ENCODE results near the gene SMC3. TPM values are rescaled to one million over a fixed set of nuclear protein-coding genes. Genes with fewer than 3 reads are reported as not detected.

The SMC3 gene
- total and polyA plus RNA-seq, 4 donors: 7.2 to 26.4 (median 18.1) TPM

GRCh38 chr10:110525349-110526260, 41.9 kb upstream of the SMC3 start:
- H3K4me1 ChIP-seq (ENCODE audit: control insufficient read depth in 4 of 4, insufficient read depth in 4 of 4, low read length in 3 of 4): peaks cover 1 to 8% (median 3%) of the 10 kb centered on the region in 4 donors
- no peak for TF ChIP-seq RXRA (IDR thresholded peaks at IDR 0.05)
- no peak for TF ChIP-seq ZBTB33 (IDR thresholded peaks at IDR 0.05)
- TF ChIP-seq JUND (IDR thresholded peaks at IDR 0.05): no peak
- no peak for TF ChIP-seq YY1 (IDR thresholded peaks at IDR 0.05)
- TF ChIP-seq REST (IDR thresholded peaks at IDR 0.05): no peak
- TF ChIP-seq NR2F2 (IDR thresholded peaks at IDR 0.05): no peak
- TF ChIP-seq HNF4G (IDR thresholded peaks at IDR 0.05): no peak
- no peak for TF ChIP-seq TAF1 (conservative IDR thresholded peaks at IDR 0.05)
- no peak for TF ChIP-seq CTCF (IDR thresholded peaks at IDR 0.05; ENCODE audit: low read depth, low read length, missing input control)
- WGBS: 70% methylated on average over 9 of the region's 9 CpGs
- no peaks in the 10 kb centered on the region for H3K27me3 ChIP-seq (ENCODE audit: control insufficient read depth in 4 of 4, insufficient read depth in 4 of 4, low read length in 3 of 4)
- H3K36me3 ChIP-seq (ENCODE audit: control insufficient read depth in 4 of 4, insufficient read depth in 3 of 4, low read depth in 1 of 4, low read length in 3 of 4): no peaks in the 10 kb centered on the region
- DNase-seq (ENCODE audit: low spot score): no peak
- no peaks in the 10 kb centered on the region for H3K9me3 ChIP-seq (ENCODE audit: control insufficient read depth in 4 of 4, low read length in 3 of 4)
- H3K9ac ChIP-seq (ENCODE audit: low read depth in 1 of 2, low read length in 2 of 2): no peak overlapping the region
- no peak overlapping the region for H3K4me3 ChIP-seq (ENCODE audit: low read depth in 1 of 3, low read length in 3 of 3)
- no peak overlapping the region for H3K27ac ChIP-seq (ENCODE audit: low read depth in 1 of 2, low read length in 2 of 2)

- no peak overlapping the region for H3K27ac ChIP-seq (ENCODE audit: low read depth in 1 of 2, low read length in 2 of 2)
- WGBS: 79% methylated on average over 9 of the region's 9 CpGs
Measured at GRCh38 chr10:110527731-110528171, 39.7 kb upstream of the SMC3 start.

More at GRCh38 chr10:110527731-110528171, 39.7 kb upstream of the SMC3 start:
- peaks cover 0 to 3% (median 1%) of the 10 kb centered on the region in 4 donors for H3K4me1 ChIP-seq (ENCODE audit: control insufficient read depth in 4 of 4, insufficient read depth in 4 of 4, low read length in 3 of 4)
- no peaks in the 10 kb centered on the region for H3K36me3 ChIP-seq (ENCODE audit: control insufficient read depth in 4 of 4, insufficient read depth in 3 of 4, low read depth in 1 of 4, low read length in 3 of 4)
- no peaks in the 10 kb centered on the region for H3K27me3 ChIP-seq (ENCODE audit: control insufficient read depth in 4 of 4, insufficient read depth in 4 of 4, low read length in 3 of 4)
- no peak for DNase-seq (ENCODE audit: low spot score)
- no peak for TF ChIP-seq RAD21 (IDR thresholded peaks at IDR 0.05)
- TF ChIP-seq SP1 (IDR thresholded peaks at IDR 0.05): no peak
- no peak for TF ChIP-seq ATF3 (IDR thresholded peaks at IDR 0.05)
- TF ChIP-seq JUND (IDR thresholded peaks at IDR 0.05): no peak
- TF ChIP-seq RXRA (IDR thresholded peaks at IDR 0.05): no peak
- TF ChIP-seq HNF4G (IDR thresholded peaks at IDR 0.05): no peak
- TF ChIP-seq NR2F2 (IDR thresholded peaks at IDR 0.05): no peak
- TF ChIP-seq REST (IDR thresholded peaks at IDR 0.05): no peak
- TF ChIP-seq TAF1 (conservative IDR thresholded peaks at IDR 0.05): no peak
- TF ChIP-seq FOXA1 (IDR thresholded peaks at IDR 0.05): no peak
- no peak overlapping the region for H3K4me3 ChIP-seq (ENCODE audit: low read depth in 1 of 3, low read length in 3 of 3)
- no peaks in the 10 kb centered on the region for H3K9me3 ChIP-seq (ENCODE audit: control insufficient read depth in 4 of 4, low read length in 3 of 4)
- no peak overlapping the region for H3K9ac ChIP-seq (ENCODE audit: low read depth in 1 of 2, low read length in 2 of 2)
